NAMALWA (cell line): Measurements from ENCODE around the gene DGKQ.
A peak's percentile ranks its signal among the peaks of the same experiment; 100 is the strongest.

Experiments used
- DNase-seq: peaks from one replicate; pipeline ENCODE4 v3.0.0-alpha.2; 2015; ENCODE audit warnings: low spot score

DGKQ gene

DNA sequence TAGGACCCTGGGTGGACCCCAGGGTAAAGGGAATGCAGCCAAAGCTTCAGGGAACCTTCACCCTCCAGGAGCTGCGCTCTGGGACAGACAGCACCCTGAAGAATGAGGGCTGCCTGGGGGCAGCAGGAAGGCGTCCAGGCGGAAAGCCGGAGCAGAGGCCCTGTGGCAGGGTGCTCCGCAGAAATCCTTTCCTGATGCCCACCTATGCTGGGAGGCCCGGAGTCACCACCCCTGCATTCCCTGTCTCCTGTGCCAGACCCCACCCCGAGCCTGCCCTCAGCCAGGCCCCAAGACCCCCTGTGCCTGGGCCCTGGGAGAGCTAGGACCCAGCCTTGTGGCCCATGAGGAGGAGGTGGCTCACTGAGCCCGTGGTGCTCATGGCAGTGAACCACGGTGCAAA is 1.3 kb upstream of the DGKQ start:
- DNase-seq = no peak

DNA sequence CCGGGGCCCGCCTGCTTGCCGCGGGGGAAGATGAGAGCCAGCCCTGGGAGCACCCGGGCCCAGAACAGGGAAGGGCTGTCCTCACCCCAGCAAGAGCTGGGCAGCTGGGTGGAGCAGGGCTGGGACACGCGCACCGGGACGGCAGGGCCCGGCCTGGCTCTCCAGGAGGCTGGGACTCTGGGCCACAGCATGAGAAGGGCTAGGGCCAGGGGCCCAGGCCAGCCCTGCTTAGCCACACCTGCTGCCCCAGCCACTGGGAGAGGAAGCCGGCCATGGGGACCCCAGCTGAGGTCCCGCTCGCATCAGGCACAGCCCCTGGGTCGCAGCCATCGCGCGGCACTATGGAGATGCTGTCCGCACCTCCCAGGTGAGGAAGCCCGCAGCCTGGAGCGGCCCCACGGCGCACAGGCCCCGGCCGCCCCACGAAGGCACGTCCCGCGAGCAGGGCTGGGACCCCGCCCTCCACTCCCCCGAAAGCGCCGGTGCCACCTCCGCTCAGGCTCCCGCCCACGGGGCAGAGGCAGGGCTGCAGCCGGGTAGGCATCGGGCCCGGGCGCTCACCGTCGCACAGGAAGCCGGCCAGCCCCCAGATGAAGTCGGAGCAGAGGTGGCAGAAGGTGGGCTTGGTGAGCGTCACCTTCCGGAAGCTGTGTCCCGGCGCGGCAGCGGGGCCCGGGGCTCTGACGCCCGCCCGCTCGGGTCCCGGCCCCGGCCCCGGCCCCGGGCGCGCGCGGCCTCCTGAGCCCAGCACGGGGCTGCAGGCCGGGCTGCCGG is 531 bp downstream of the DGKQ start:
- peak; percentile 47 for DNase-seq

DNA sequence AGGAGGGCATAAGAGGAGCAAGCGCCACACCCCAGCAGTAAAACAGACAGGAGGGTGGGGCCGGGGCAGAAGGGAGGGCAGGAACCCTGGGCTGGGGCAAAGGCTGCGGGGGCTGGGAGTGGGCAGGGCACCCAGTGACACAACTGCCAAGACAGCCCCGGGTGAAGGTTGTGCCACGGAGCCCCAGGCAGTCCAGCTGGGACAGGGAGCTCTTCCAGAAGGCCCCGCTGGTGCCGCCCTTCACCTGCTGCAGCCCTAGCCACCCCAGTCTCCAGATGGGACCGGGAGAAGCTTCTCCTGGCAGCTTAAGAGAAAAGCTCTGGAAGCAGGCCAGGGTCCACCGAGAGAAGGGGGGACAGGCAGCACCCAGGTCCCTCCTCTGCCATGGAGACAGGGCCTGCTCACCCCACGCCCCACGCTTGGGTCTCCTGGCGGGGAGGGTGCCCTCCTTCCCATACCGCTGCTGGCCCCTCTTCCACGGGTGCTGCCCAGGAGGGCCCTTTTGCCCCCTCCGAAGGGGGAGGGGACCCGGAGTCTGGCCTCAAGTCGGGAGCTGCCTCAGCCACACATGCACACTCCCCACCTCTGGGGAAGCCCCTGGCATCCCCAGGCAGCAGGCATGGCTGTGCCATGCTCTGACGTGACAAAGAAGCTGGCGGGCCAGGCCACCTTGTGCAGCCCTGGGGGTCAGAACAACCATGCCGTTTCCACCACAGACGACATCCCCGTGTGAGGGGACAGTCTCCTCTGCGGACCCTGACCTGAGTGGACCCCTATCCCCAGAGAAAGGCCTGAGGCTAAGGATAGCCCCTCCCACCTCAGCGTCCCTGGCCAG is 1.5 kb downstream of the DGKQ start:
- DNase-seq = no peak

DNA sequence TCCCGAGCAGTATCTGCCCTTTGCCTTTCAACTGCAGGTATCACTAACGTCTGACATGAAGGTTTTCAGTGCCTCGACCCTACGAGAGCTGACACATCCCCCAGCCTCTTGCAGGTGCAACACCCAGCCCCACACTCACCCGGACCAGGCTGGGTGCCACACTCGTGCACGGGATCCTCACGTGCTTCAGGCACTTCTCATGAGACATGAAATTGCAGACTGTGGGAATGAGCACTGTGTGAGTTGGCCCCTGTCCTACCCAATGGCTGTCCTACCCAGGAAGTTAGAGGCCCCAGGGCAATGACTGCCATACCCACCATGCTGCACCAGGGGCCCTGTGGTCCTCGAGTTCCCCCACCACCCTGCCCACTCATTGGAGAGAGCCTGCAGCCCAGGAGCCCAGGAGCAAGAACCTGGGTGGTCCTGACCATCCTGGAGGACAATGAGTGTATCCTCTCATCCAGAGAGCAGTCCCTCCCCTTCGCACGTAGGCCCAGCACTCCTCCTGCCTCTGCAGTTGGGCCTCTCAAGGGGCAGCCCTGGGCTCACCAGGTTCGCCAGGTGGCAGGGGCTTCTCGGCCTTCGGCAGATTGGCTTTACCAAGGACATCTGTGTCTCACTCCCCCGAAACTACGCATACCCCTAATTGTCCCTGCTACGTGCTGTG is 2.4 kb downstream of the DGKQ start:
- peak; percentile 30 for DNase-seq

DNA sequence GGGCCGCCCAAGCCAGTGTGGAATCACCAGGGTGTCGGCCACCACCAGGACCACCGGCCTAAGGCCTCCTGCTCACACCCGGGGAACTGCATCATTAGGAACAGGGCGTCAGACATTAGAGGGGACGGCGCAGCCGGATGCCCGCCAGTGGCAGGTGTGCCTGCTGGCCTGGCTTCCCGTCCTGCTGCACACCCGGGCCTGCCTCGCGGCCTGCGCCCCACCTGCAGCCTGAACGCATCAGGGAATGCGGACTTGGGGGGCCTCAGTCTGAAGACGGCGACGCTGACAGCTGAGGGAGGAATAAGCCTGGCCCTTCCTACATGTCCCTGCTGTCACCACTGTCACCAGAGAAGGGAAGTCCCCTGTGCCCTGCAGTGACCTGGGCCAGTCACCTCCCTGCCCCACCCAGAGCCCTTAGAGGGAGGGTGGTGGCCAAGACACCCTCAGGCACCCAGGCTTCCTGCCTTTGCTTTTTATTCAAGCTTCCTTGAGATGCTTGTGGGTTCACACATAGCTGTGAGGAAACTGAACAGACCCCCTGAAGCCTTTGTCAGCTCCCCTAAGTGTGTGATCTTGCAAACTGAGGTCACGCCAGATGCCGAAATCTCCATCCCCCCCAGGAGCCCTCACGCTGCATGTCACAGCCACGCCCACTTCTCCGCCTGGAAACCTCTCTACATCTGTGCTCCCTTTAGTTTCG is 3.2 kb downstream of the DGKQ start:
- no peak for DNase-seq

DNA sequence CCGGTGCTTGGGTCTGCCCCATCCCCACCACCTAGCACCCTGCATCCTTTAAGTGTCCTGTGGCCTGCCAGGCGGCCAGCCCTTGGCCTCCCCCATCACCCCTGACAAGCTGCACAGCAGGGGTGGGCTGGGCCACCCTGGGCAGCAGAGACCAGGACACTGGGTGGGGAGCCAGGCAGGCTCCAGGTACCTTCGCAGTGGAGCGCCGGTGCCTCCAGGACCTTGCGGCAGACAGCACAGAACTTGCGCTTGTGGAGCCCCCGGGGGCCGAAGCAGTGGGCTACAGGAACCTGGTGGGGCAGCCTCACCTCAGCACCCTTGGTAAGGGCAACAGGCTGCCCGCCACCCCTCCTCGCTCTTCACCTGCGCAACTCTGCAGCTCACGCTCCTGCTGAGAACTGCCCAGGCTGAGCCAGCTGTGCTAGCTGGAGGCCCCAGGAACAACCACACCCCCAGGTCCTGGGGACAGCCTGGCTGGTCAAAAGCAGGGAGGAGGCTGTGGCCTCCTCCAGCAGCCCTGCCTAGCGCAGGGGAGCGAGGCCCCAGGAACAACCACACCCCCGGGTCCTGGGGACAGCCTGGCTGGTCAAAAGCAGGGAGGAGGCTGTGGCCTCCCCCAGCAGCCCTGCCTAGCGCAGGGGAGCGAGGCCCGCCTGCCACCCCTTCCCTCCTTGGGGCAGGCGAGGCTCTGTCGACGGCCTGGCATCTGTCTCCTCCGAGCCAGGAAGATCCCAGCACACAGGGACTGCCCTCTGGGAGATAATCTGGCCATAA is 4.6 kb downstream of the DGKQ start:
- no peak for DNase-seq

DNA sequence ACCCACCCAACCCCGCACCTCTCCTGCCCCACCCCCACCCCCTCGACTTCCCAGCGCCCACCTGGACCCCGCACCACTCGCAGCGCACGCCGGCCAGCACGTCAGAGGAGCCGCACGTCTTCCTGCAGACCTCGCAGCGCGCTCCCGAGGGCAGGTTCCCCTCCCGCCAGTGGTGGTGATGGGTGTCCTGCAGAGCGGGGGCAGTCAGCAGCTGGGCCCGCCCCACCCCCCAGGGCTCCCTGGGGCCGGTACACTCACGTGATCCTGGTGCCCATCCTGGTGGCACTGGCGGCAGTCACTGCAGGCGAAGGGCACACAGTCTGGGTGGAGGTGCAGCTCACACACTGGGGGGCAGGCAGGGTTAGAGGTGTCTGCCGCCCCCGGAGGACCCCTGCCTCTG is 5.1 kb downstream of the DGKQ start:
- no peak for DNase-seq

DNA sequence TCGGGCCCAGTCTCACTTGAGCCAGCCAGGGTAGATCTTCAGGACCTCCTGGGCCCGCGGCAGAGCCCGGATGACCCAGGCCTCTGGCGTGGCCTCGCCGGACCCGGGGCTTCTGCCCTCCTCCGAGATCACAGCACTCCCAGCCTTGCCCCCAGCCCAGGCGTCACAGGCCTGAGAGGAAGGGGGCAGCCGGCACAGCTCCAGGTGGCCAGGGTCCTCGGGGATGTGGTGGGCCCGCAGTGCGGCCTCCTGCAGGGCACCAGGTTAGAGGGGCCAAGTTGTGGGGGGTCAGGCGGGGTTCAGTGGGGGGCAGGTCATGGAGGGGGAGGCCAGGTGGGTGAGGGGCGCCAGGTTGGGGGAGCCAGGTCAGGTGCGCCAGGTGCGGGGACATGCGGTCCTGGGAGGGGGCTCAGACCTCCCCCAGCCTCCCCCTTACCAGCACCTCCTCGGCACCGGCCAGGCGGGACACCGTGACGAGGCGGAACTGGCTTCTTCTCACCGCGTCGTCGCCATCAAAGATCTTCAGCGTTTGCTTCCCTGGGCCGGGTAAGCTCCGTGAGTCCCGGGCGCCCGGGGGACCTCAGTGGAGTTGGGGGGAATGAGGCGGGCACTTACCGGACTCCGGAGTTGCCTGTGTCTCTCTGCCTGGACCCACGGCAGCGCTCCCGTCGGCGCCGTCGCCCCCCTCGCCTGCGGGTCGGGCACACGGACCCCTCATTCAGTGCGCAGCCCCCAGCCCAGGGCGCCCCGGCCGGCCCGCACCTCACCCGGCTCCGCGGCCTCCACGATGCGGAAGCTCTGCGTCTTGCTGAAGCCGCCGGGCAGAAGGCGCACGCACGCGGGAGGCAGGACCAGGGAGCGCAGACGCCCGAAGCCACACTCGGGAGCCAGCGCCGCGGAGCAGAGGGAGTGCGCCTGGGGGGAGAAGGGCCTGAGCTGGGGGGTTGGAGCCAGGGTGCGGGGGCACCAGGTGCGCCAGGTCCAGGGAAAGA is 6.0 kb downstream of the DGKQ start:
- no peak for DNase-seq

DNA sequence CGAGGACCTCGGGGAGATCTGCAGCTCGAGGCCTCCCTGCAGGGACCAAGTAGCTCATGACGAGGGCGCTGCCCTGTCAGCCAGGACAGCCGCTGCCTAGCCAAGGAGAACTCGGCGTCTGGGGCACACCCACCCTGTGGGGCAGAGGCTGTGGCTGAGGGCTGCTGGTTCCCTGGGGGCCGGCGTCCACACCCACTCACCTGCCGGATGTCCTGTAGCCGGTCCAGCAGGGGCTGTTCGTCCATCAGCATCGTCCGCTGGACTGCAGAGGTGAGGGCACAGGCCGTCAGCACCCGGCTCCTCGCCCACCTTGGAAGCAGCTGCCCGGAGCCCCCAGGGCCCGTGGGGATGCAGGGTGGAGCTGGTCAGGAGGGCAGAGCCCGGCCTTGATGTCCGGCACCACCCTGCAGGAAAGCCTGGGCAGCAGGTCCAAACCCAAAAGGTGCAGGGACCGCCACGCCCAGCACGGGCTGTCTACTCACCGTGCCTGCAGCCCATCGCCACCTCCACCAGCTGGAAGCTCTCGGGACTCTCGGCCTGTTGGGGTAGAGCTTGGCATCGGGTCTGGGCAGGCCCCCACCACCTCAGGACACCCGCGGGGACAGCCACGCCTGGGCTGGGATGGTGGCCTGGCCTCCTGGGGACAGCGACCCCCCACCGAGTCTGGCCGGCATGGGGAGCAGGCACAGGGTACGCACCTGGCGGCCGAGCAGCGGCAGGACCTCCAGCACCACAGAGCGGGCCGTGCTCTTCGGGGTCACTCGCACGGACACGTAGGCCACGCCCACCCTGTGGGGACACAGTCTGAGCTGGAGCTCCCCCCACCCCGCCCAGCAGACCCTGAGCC is 6.9 kb downstream of the DGKQ start:
- no peak for DNase-seq

DNA sequence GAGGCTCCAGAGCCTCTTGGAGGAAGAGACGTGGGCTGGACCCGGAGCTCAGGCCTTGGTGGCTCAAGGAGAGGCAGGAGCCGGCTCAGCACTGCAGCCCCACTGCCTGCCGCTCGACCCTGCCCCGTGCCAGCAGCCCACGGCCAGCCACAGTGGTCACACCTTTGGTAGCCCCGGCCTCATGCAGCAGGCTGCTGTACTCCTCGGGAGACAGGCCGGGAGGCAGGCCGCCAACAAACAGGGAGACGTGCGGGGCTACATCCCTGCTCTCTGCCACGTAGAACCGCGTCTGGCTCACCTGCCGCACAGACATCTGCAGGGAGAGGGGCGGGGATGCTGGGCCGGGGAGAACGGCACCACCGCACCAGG is 7.6 kb downstream of the DGKQ start:
- DNase-seq = no peak

DNA sequence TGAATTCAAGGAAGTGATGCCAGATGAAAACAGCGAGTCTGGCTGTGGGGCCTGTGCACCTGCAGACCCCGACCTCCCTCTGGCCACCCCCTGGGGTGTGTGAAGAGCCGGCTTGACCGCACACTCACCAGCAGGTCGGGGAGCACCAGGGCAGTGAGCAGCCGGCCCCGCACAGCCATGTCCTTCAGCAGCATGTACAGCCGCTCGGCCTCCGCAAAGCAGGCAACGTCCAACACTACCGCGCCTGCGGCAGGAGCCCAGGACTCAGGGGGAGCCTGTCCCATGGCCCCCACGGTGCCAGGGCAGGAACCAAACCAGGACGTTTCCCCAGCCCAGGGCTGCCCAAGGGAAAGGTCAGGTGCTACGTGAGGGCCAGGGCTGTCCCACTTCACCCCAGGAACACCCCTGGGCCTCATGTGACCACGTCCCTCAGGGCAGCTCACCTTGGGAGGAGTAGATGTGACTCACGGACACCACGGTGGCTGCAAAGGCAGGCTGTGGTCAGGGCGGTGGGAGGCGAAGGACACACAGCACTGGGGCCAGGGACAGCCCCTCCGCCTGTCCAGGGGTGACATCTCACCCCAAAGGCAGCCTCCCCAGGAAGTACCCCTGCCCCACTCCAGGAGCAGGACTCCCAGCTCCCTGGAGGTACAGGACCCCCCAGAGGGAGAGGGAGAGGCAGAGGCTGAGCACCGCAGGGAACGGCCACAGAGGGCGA is 8.2 kb downstream of the DGKQ start:
- DNase-seq = no peak

DNA sequence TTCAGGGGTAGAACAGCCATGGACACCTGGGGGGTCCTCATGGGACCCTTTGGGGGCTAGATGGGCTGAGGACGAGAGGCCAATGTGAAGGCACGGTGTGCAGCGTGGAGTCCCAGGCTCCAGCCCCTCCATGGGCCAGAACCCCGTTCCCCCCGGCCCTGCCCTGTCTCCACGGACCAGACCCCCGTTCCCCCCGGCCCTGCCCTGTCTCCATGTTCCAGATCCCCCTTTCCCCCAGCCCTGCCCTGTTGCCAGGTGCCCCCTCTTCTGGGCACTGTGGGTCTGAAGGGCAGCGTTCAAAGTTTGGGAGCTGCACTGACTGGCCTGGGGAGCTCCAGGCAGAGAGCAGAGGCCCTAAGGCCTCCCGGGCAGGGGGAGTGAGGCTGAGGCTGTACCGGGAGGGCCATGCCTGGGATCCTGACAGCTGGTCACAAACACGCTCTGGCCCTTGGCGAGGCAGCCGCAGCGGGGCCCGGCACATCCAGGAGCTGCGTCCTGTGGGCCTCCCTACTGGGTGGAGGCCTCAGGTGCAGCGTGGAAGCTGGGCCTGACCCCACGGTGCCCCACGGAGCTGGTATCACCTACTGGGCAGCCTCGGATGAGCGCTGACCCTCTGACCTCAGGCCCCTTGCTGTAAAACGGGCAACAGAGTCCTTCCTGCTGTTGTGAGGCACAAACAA is 8.9 kb downstream of the DGKQ start:
- DNase-seq = no peak

DNA sequence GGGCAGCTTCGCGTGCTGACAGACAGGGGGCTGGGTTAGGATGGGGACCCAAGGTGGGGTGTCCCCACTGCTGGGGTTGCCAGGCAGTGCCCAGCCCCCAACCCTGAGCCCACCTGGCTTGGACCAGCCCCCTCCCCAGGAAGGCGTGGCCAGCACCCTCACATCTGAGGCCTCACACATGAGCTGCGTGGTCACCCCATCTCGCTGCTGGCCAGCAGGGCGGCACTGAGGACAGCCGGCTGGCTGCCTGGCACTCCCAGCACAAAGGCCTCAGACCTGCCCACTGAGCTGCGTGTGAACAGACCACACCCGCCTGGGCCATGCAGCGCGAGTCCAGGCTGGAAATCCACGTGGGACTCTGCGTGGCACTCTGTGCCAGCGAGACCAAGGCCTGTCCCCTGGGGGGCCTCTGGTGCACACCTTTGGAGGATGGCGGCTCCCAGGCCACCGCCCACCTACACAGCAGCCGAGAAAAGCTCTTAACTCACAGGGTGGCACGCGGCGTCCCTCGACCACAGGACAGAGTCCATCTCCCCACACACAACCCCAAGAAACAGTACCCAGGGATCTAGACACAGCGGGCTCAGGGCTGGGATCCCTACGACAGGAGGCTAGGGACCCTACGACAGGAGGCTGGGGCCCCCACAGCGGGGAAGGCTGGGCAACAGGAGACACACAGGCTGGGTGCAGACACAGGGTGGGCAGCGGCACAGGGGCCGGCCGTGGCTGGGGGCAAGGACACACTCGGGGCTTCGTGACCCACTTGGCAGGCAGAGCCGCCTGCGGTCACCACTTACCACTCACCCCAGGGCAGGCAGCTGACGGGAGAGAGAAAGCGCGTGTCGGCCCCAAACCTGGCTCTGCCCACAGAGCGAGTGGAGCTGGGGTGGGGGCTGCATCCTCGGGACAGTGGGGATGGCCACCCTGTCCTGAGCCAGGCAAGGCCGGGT is 9.8 kb downstream of the DGKQ start:
- no peak for DNase-seq

DNA sequence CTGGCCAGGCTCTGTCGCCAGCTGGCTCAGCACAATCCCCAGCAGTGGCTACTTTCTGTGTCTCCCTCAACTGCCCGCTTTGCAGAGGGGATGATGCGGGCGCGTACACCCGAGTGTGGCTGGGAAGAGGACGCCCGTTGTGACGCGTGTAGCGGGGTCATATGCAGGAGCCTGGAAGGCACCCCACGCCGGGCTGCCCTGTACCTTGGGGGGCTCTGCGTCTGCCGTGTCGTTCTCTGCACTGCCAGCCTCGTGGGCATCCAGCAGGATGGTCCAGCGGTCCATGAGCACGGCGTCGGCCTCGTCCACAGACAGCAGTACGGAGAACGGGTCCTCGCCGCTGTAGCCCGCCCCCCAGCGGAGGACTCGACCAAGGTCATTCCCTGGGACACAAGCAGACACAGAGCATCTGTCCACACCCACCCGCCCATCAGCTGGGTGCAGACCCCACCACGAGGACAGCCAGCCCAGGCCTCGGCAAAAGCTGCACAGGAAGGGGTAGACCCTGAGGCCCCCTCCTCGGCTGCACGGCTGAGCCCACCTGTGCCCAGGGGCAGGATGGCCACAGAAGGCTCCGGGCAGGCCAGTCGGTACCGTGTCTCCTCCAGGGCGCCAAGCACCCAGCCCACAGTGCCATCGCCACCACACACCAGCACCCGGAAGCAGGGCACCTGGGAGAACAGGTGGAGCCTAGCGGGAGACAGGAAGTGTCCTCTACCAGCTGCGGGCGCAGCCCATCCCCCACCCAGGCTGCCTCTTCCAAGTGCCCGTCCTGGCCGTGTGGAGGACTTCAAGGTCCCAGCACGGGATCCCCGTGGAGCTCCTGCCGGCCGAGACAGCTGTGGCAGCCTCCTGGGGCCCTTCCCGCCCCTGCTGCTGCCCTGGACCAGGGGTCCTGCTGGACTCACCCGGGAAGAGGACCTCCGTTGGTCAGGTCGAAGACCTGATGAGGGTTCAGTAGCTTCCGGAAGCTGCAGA is 10.8 kb downstream of the DGKQ start:
- DNase-seq = no peak

DNA sequence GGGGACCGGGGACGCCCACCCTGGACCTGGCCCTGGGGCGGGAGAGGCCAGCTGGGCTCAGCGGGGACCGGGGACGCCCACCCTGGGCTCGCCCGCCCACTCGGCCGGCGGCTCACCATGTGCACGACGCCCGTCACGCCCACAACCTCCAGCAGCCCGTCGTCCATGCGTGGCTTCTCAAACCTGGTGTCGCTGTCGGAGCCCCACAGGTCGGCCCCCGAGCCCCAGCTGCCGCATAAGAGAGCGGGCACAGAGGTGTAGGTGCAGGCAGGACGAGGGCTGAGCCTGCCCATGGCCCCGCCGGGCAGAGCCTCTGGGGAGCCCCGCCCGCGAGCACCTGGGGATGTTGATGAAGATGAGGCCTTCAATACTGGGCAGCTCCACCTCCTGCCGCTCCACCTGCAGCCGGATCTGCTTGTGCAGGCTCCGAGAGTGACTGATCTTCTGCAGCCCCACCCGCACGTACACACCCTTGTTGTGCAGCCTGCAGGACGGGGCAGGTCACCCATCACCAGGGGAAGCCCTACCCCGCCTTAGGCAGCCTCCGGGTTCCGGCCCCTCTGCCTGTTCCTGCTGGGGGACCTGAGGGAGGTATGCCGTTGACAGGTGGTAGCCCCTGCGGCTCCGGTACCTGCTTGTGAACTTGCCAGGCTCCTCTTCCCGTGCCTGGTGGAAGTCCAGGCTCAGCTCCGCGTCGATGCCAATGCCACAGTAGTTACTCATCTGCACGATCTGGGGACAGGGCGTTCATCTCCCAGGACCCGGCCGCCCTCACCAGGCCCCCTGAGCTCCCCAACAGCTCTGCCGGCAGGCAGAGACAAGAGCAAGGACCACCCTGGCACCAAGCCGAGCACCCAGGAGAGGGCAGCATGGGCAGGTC is 11.8 kb downstream of the DGKQ start:
- no peak for DNase-seq
